PC-3 (cell line): ENCODE measurements around the gene SH3RF2. TPM values are rescaled to one million over a fixed set of nuclear protein-coding genes. Genes with fewer than 3 reads are reported as not detected.

Experiments
- ATAC-seq: fragments of 200-7000 bp; cut with Tn5 transposase; 2 replicates; pipeline ENCODE4 v1.9.1; 2020; ENCODE audit warnings: mild to moderate bottlenecking, moderate library complexity
- BruUV-seq: library from RNA; stranded (reverse); fragments of 400-500 nt; replicated peaks from 2 replicates; lab custom pipeline; 2021; lab: Mats Ljungman, UMichigan
- CTCF ChIA-PET: fragments of 300-600 bp; sonication (Branson Sonifier 250); formaldehyde crosslinking; loops from one replicate; lab custom pipeline; 2022; ENCODE audit warnings: antibody characterized with exemption; lab: Charles Lee
- POLR2A ChIA-PET: fragments of 300-600 bp; sonication (Branson Sonifier 250); formaldehyde crosslinking; loops from one replicate; lab custom pipeline; 2022; ENCODE audit warnings: antibody characterized with exemption; ENCODE audit not compliant: unreplicated experiment; lab: Charles Lee
- DNase-seq: peaks from one replicate; pipeline ENCODE4 v3.0.0-alpha.2; 2015
- H2AFZ ChIP-seq: fragments of 300-600 bp; sonication (generic); 2 replicates; pipeline ENCODE4 v1.6.0; 2016; ENCODE audit warnings: antibody characterized with exemption, low read length
- H3F3A ChIP-seq: fragments of 300-600 bp; sonication (generic); one replicate; pipeline ENCODE4 v1.6.0; 2017; ENCODE audit warnings: antibody characterized with exemption, low read length, control low read depth, mild to moderate bottlenecking; ENCODE audit not compliant: unreplicated experiment
- H3K27ac ChIP-seq: fragments of 300-600 bp; sonication (generic); 2 replicates; pipeline ENCODE4 v1.5.1; 2016; ENCODE audit warnings: mild to moderate bottlenecking, low read length
- H3K27me3 ChIP-seq: fragments of 300-600 bp; sonication (generic); 2 replicates; pipeline ENCODE4 v1.6.1; 2016; ENCODE audit warnings: low read length, mixed read lengths
- H3K36me3 ChIP-seq: fragments of 300-600 bp; sonication (generic); 2 replicates; pipeline ENCODE4 v1.6.1; 2016; ENCODE audit warnings: low read depth, mixed run types, low read length, mixed read lengths
- H3K4me1 ChIP-seq: fragments of 300-600 bp; sonication (generic); 2 replicates; pipeline ENCODE4 v1.5.1; 2016; ENCODE audit warnings: low read length; ENCODE audit not compliant: insufficient read depth
- H3K4me2 ChIP-seq: fragments of 300-600 bp; sonication (generic); 2 replicates; pipeline ENCODE4 v1.6.0; 2016; ENCODE audit warnings: low read length
- H3K4me3 ChIP-seq: fragments of 300-600 bp; sonication (generic); 2 replicates; pipeline ENCODE4 v1.5.1; 2016; ENCODE audit warnings: mild to moderate bottlenecking, low read length, mixed read lengths
- H3K79me2 ChIP-seq: fragments of 300-600 bp; sonication (generic); 2 replicates; pipeline ENCODE4 v1.6.1; 2017; ENCODE audit warnings: low read length, mixed read lengths
- H3K9ac ChIP-seq: fragments of 300-600 bp; sonication (generic); 2 replicates; pipeline ENCODE4 v1.6.0; 2016; ENCODE audit warnings: mild to moderate bottlenecking, low read length
- H3K9me2 ChIP-seq: fragments of 300-600 bp; sonication (generic); replicated peaks from 2 replicates; pipeline ENCODE4 v1.6.1; 2016; ENCODE audit warnings: mixed run types, low read length, mixed read lengths
- H3K9me3 ChIP-seq: fragments of 300-600 bp; sonication (generic); 2 replicates; pipeline ENCODE4 v1.6.1; 2016; ENCODE audit warnings: low read length, mixed read lengths
- H4K20me1 ChIP-seq: fragments of 300-600 bp; sonication (generic); 2 replicates; pipeline ENCODE4 v1.6.1; 2016; ENCODE audit warnings: low read length, mixed read lengths
- CTCF ChIP-seq: fragments of 300-600 bp; sonication (generic); conservative IDR thresholded peaks from 2 replicates; pipeline ENCODE4 v1.5.1; 2017; ENCODE audit warnings: antibody characterized with exemption, low read depth, mild to moderate bottlenecking, low read length
- EZH2 ChIP-seq: fragments of 300-600 bp; sonication (generic); IDR thresholded peaks from one replicate; pipeline ENCODE4 v1.6.1; 2017; ENCODE audit warnings: antibody characterized with exemption, mild to moderate bottlenecking, low read length; ENCODE audit not compliant: unreplicated experiment
- EZH2phosphoT487 ChIP-seq: fragments of 300-600 bp; sonication (generic); IDR thresholded peaks from 2 replicates; pipeline ENCODE4 v1.6.1; 2018; ENCODE audit warnings: mild to moderate bottlenecking, antibody characterized with exemption, low read length, borderline replicate concordance
- intact Hi-C: fragments of 100-400 bp; cut with micrococcal nuclease; formaldehyde crosslinking; loops from 2 replicates; pipeline ENCODE4 v1.9.0; 2023
- total RNA-seq: library from RNA; depleted of rRNA; stranded (reverse); fragments of >200 nt; gene quantifications from 2 replicates; pipeline ENCODE4 v1.2.3, GENCODE V29; 2014

Gene SH3RF2
- total RNA-seq, 1 experiment from 2014 or later = 5.9 TPM

DNA sequence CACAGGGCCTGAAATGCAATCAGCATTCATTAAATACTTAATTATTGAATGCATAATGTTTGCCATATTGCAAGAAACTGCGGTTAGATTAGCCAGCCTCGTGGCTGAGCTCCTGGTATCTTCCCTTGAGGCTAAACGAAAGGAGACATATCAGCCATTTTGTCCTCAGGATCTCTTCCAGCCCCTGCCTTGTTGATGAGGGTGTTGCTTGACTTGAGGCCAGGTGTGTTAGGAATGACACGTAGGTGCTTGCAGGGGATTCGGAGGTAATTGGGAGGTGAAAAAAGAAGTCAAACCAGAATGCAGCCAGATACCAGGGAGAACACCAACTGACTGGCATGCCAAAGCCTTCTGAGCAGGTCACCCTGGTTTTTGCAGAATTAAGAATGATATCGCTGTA lies 12.5 kb downstream of the SH3RF2 start:
- Histone ChIP-seq H3K4me1 (peaks cover 28% of the 10 kb centered on the region), H3K9ac (no peak overlapping the region), H3K4me3 (no peak overlapping the region), H3K27me3 (no peaks in the 10 kb centered on the region), H4K20me1 (no peaks in the 10 kb centered on the region), H3K9me3 (no peaks in the 10 kb centered on the region), H3K27ac (no peak overlapping the region), H3K4me2 (no peak overlapping the region), H2AFZ (no peak overlapping the region), H3K9me2 (no peaks in the 10 kb centered on the region), H3K36me3 (no peaks in the 10 kb centered on the region), H3K79me2 (peaks cover 4% of the 10 kb centered on the region; the same call in 1 of the 2 replicates), H3F3A (no peaks in the 10 kb centered on the region)
- BruUV-seq = no TSS peak
- no peak for TF ChIP-seq EZH2
- TF ChIP-seq CTCF = no peak
- TF ChIP-seq EZH2phosphoT487 = no peak
- CTCF ChIA-PET = no interaction called here
- POLR2A ChIA-PET = no interaction called here
- DNase-seq (no peak), ATAC-seq (no peak)
- intact Hi-C loops = no loop called here

- Histone ChIP-seq H4K20me1 (no peaks in the 10 kb centered on the region), H3K27ac (no peak overlapping the region), H3K4me3 (no peak overlapping the region), H3K4me2 (no peak overlapping the region), H3K4me1 (peaks cover 27% of the 10 kb centered on the region), H3K9ac (no peak overlapping the region), H3K36me3 (no peaks in the 10 kb centered on the region), H3K9me3 (no peaks in the 10 kb centered on the region), H3K27me3 (no peaks in the 10 kb centered on the region), H2AFZ (no peak overlapping the region), H3K79me2 (peaks cover under 1% of the 10 kb centered on the region; the same call in 1 of the 2 replicates), H3F3A (no peaks in the 10 kb centered on the region), H3K9me2 (no peaks in the 10 kb centered on the region)
- intact Hi-C loops = no loop called here
- TF ChIP-seq EZH2phosphoT487 (no peak), CTCF (no peak), EZH2 (no peak)
- DNase-seq (no peak), ATAC-seq (no peak)
- BruUV-seq = no TSS peak
- POLR2A ChIA-PET = no interaction called here
- CTCF ChIA-PET = no interaction called here
These were observed 13.1 kb downstream of the SH3RF2 start for GRCh38 chr5:145949474-145949873.

DNA sequence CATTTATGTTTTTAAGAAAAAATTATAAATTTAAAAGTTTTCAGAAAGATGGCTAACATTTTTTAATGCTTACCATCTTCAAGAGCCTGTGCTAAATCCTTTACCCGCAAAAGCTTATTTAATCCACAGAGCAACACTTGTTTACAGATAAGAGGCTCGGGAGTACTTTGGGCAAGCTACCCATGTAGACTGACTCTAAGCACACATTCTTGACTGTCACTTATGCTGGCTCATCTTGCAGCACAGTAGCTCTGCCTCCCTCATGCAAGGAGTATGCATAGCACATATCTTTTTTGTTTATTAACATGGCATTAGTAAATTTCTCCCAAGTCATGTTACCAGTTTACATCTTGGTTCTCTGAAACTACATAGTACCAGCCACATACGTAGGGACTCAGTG lies 14.7 kb downstream of the SH3RF2 start:
- no peak overlapping the region for H2AFZ ChIP-seq
- H3K79me2 ChIP-seq = no peaks in the 10 kb centered on the region
- TF ChIP-seq CTCF (no peak), EZH2phosphoT487 (no peak), EZH2 (no peak)
- no peak overlapping the region for H3K27ac ChIP-seq
- H3F3A ChIP-seq = no peaks in the 10 kb centered on the region
- H3K9me3 ChIP-seq = no peaks in the 10 kb centered on the region
- no peak overlapping the region for H3K4me3 ChIP-seq
- intact Hi-C loops = no loop called here
- no peaks in the 10 kb centered on the region for H4K20me1 ChIP-seq
- peaks cover 18% of the 10 kb centered on the region for H3K4me1 ChIP-seq
- no peak overlapping the region for H3K4me2 ChIP-seq
- DNase-seq (no peak), ATAC-seq (no peak)
- no peaks in the 10 kb centered on the region for H3K9me2 ChIP-seq
- H3K27me3 ChIP-seq = no peaks in the 10 kb centered on the region
- no peak overlapping the region for H3K9ac ChIP-seq
- POLR2A ChIA-PET = no interaction called here
- CTCF ChIA-PET = no interaction called here
- no TSS peak for BruUV-seq
- H3K36me3 ChIP-seq = no peaks in the 10 kb centered on the region
